Measurements from ENCODE around the gene LPAR4. TPM values are rescaled to one million over a fixed set of nuclear protein-coding genes. Genes with fewer than 3 reads are reported as not detected.
"Not testable (repeated sequence)": the region's sequence is repeated elsewhere in the genome, so short reads cannot be mapped to it uniquely, and the experiment has no call there.

The LPAR4 gene
- total RNA-seq, 2 experiments from 2014 or later, result not detected

GRCh38 chrX:78796916-78797315 is 49.4 kb downstream of the LPAR4 start:
- DNase-seq, result no peak
- POLR2A ChIA-PET, result no interaction called here
- H3K27ac Mint-ChIP-seq, result no peak overlapping the region

GRCh38 chrX:78800114-78800513 is 52.6 kb downstream of the LPAR4 start:
- POLR2A ChIA-PET, result no interaction called here
- H3K4me1 Mint-ChIP-seq, result no peaks in the 10 kb centered on the region
- no peak overlapping the region for H3K4me3 Mint-ChIP-seq
- H3K36me3 Mint-ChIP-seq, result peaks cover 3% of the 10 kb centered on the region
- H3K27ac Mint-ChIP-seq, result no peak overlapping the region
- ATAC-seq (ENCODE audit: low read depth), result no peak
- no peak for DNase-seq
- H3K27me3 Mint-ChIP-seq, result no peaks in the 10 kb centered on the region
- peaks cover 7% of the 10 kb centered on the region for H3K9me3 Mint-ChIP-seq

More at GRCh38 chrX:78796916-78797315, 49.4 kb downstream of the LPAR4 start:
- peaks cover 7% of the 10 kb centered on the region for H3K9me3 Mint-ChIP-seq
- ATAC-seq (ENCODE audit: low read depth), result no peak
- no peaks in the 10 kb centered on the region for H3K27me3 Mint-ChIP-seq
- H3K4me1 Mint-ChIP-seq, result peaks cover 3% of the 10 kb centered on the region
- peaks cover 3% of the 10 kb centered on the region for H3K36me3 Mint-ChIP-seq
- no peak overlapping the region for H3K4me3 Mint-ChIP-seq

- POLR2A ChIA-PET, result no interaction called here
- Mint-ChIP-seq H3K4me1 (no peaks in the 10 kb centered on the region), H3K9me3 (peaks cover 7% of the 10 kb centered on the region)
Measured at GRCh38 chrX:78800694-78801093, 53.2 kb downstream of the LPAR4 start.

GRCh38 chrX:78801522-78801921 is 54.0 kb downstream of the LPAR4 start:
- H3K27ac Mint-ChIP-seq, result no peak overlapping the region
- H3K36me3 Mint-ChIP-seq, result peaks cover 3% of the 10 kb centered on the region
- POLR2A ChIA-PET, result no interaction called here
- H3K4me3 Mint-ChIP-seq, result no peak overlapping the region
- H3K27me3 Mint-ChIP-seq, result no peaks in the 10 kb centered on the region
- peaks cover 7% of the 10 kb centered on the region for H3K9me3 Mint-ChIP-seq
- ATAC-seq (ENCODE audit: low read depth) (no peak), DNase-seq (no peak)
- H3K4me1 Mint-ChIP-seq, result no peaks in the 10 kb centered on the region

More at GRCh38 chrX:78800694-78801093, 53.2 kb downstream of the LPAR4 start:
- ATAC-seq (ENCODE audit: low read depth) (no peak), DNase-seq (no peak)
- H3K27me3 Mint-ChIP-seq, result no peaks in the 10 kb centered on the region
- H3K4me3 Mint-ChIP-seq, result no peak overlapping the region
- peaks cover 3% of the 10 kb centered on the region for H3K36me3 Mint-ChIP-seq
- no peak overlapping the region for H3K27ac Mint-ChIP-seq

- DNase-seq, result not testable (repeated sequence)
Measured at GRCh38 chrX:78802526-78802925, 55.0 kb downstream of the LPAR4 start.

More at GRCh38 chrX:78802526-78802925, 55.0 kb downstream of the LPAR4 start:
- H3K27ac Mint-ChIP-seq; H3K4me3 Mint-ChIP-seq; H3K9me3 Mint-ChIP-seq; POLR2A ChIA-PET; ATAC-seq (ENCODE audit: low read depth); H3K36me3 Mint-ChIP-seq; H3K4me1 Mint-ChIP-seq; H3K27me3 Mint-ChIP-seq: not testable (repeated sequence)

Other genes starting within 250 kb of the LPAR4 start
- gene RTL3, start 88.4 kb upstream of the LPAR4 start, total RNA-seq, result not detected
- gene P2RY10, start 197.7 kb downstream of the LPAR4 start, total RNA-seq, result 10 to 100 TPM; 76.0 to 77.4 TPM

Measured in activated naive CD8-positive, alpha-beta T cell treated with anti-CD3 and anti-CD28 coated beads, Interleukin-2, amount 10 ng/mL, durations not matched to agents 7 days and 5 days (primary cell).